PC-9 (cell line): ENCODE results near the gene GDF10.

Experiments used
- CTCF ChIP-seq: fragments of 200-600 bp; sonication (generic); conservative IDR thresholded peaks from 2 replicates; pipeline ENCODE4 v1.6.1; 2017; ENCODE audit warnings: mixed run types, antibody characterized with exemption, mild to moderate bottlenecking, moderate library complexity
- EZH2 ChIP-seq: fragments of 200-600 bp; sonication (generic); IDR thresholded peaks from 2 replicates; pipeline ENCODE4 v1.8.0; 2017; ENCODE audit warnings: antibody characterized with exemption, low read depth

- peak; percentile 70 for TF ChIP-seq CTCF
- no peak for TF ChIP-seq EZH2
Measured at GRCh38 chr10:47309408-47310089, 9.6 kb downstream of the GDF10 start.
